GM23338 (cell line): ENCODE data around the gene FAM167B. TPM values are rescaled to one million over a fixed set of nuclear protein-coding genes. Genes with fewer than 3 reads are reported as not detected.

ENCODE experiments used
- ATAC-seq: fragments of 200-7000 bp; cut with Tn5 transposase; 3 replicates; pipeline ENCODE4 v1.9.1; 2020
- DNase-seq: peaks from one replicate; pipeline ENCODE4 v3.0.0-alpha.2; 2015; ENCODE audit warnings: low spot score
- H2AFZ ChIP-seq: fragments of 200-600 bp; sonication (generic); 2 replicates; pipeline ENCODE4 v1.8.0; 2016; ENCODE audit warnings: antibody characterized with exemption, mild to moderate bottlenecking, moderate library complexity
- H3F3A ChIP-seq: fragments of 200-600 bp; sonication (generic); replicated peaks from 2 replicates; pipeline ENCODE4 v1.8.0; 2017; ENCODE audit warnings: antibody characterized with exemption, mixed run types, low read depth
- H3K27ac ChIP-seq: fragments of 200-600 bp; sonication (generic); 2 replicates; pipeline ENCODE4 v1.6.1; 2016; ENCODE audit warnings: low read depth
- H3K27me3 ChIP-seq: fragments of 200-600 bp; sonication (generic); 2 replicates; pipeline ENCODE4 v1.8.0; 2016; ENCODE audit warnings: mild to moderate bottlenecking, mixed run types, moderate library complexity; ENCODE audit not compliant: insufficient read depth
- H3K36me3 ChIP-seq: fragments of 200-600 bp; sonication (generic); 2 replicates; pipeline ENCODE4 v1.8.0; 2016; ENCODE audit warnings: mild to moderate bottlenecking; ENCODE audit not compliant: insufficient read depth
- H3K4me1 ChIP-seq: fragments of 200-600 bp; sonication (generic); 2 replicates; pipeline ENCODE4 v1.8.0; 2016; ENCODE audit warnings: mild to moderate bottlenecking, moderate library complexity; ENCODE audit not compliant: insufficient read depth
- H3K4me2 ChIP-seq: fragments of 200-600 bp; sonication (generic); 2 replicates; pipeline ENCODE4 v1.7.1; 2017; ENCODE audit warnings: mixed run types
- H3K4me3 ChIP-seq: fragments of 200-600 bp; sonication (generic); 2 replicates; pipeline ENCODE4 v1.6.1; 2016; ENCODE audit warnings: mixed run types
- H3K79me2 ChIP-seq: fragments of 200-600 bp; sonication (generic); replicated peaks from 2 replicates; pipeline ENCODE4 v1.8.0; 2017; ENCODE audit warnings: mild to moderate bottlenecking; ENCODE audit not compliant: insufficient read depth
- H3K9me2 ChIP-seq: fragments of 200-600 bp; sonication (generic); 2 replicates; pipeline ENCODE4 v1.8.0; 2017; ENCODE audit not compliant: insufficient read depth
- H4K20me1 ChIP-seq: fragments of 200-600 bp; sonication (generic); replicated peaks from 2 replicates; pipeline ENCODE4 v1.8.0; 2017; ENCODE audit warnings: mild to moderate bottlenecking; ENCODE audit not compliant: insufficient read depth
- H3K27ac Mint-ChIP-seq: 2 replicates; pipeline ENCODE4 v1.8.0; 2020; ENCODE audit warnings: inconsistent platforms, mild to moderate bottlenecking, moderate library complexity, mixed read lengths
- H3K27me3 Mint-ChIP-seq: 3 replicates; pipeline ENCODE4 v1.8.0; 2022; ENCODE audit warnings: low read depth, mild to moderate bottlenecking, moderate library complexity, mixed read lengths, inconsistent platforms; ENCODE audit not compliant: insufficient read depth, poor library complexity
- H3K36me3 Mint-ChIP-seq: 3 replicates; pipeline ENCODE4 v1.8.0; 2021; ENCODE audit warnings: low read depth, mild to moderate bottlenecking, inconsistent platforms, moderate library complexity, mixed read lengths
- H3K4me1 Mint-ChIP-seq: 3 replicates; pipeline ENCODE4 v1.8.0; 2020; ENCODE audit warnings: mild to moderate bottlenecking, inconsistent platforms, mixed read lengths
- H3K4me3 Mint-ChIP-seq: 3 replicates; pipeline ENCODE4 v1.8.0; 2021; ENCODE audit warnings: moderate library complexity, mild to moderate bottlenecking, inconsistent platforms, mixed read lengths
- H3K9me3 Mint-ChIP-seq: 3 replicates; pipeline ENCODE4 v1.8.0; 2020; ENCODE audit warnings: moderate library complexity, mild to moderate bottlenecking, inconsistent platforms, mixed read lengths
- CREB1 ChIP-seq: fragments of 250-450 bp; sonication (Bioruptor Pico); IDR thresholded peaks from 2 replicates; pipeline ENCODE4 v1.5.0; 2020; ENCODE audit warnings: low read depth, mild to moderate bottlenecking, moderate library complexity
- NANOG ChIP-seq: IDR thresholded peaks from 2 replicates; pipeline ENCODE4 v1.6.1; 2016; ENCODE audit warnings: antibody characterized with exemption, borderline replicate concordance
- POLR2AphosphoS5 ChIP-seq: IDR thresholded peaks from 2 replicates; pipeline ENCODE4 v1.6.1; 2016; ENCODE audit warnings: antibody characterized with exemption, low read depth
- STAT1 ChIP-seq: IDR thresholded peaks from one replicate; pipeline ENCODE4 v1.6.1; 2016; ENCODE audit warnings: antibody characterized with exemption; ENCODE audit not compliant: unreplicated experiment
- polyA plus RNA-seq: library from polyadenylated mRNA; unstranded; fragments of >200 nt; fragmentation: Nextera tagmentation; extraction: Ambion mirVana; gene quantifications from 2 replicates; pipeline ENCODE4 v1.2.1, GENCODE V29; 2016
- total RNA-seq: library from RNA; depleted of rRNA; stranded (reverse); fragments of >200 nt; shearing (Covaris generic); gene quantifications from 2 replicates; pipeline ENCODE4 v1.2.3, GENCODE V29; 2014
- TF ChIP-seq, protein P1 (sequence below): IDR thresholded peaks from one replicate; pipeline ENCODE4 v1.6.1; 2018; ENCODE audit warnings: antibody characterized with exemption; ENCODE audit not compliant: unreplicated experiment
- TF ChIP-seq, protein P2 (sequence below), 2 experiments: fragments of 200-600 bp in 1 of 2; sonication (generic) in 1 of 2; conservative IDR thresholded peaks; 2 replicates each; pipeline versions ENCODE4 v1.5.1 to v1.6.1; 2016 to 2017; ENCODE audit warnings: antibody characterized with exemption in 2 of 2, low read depth in 2 of 2, mild to moderate bottlenecking in 2 of 2, moderate library complexity in 1 of 2

The FAM167B gene
- total and polyA plus RNA-seq, 2 experiments from 2014 or later = 0.31 to 2.2 TPM

DNA sequence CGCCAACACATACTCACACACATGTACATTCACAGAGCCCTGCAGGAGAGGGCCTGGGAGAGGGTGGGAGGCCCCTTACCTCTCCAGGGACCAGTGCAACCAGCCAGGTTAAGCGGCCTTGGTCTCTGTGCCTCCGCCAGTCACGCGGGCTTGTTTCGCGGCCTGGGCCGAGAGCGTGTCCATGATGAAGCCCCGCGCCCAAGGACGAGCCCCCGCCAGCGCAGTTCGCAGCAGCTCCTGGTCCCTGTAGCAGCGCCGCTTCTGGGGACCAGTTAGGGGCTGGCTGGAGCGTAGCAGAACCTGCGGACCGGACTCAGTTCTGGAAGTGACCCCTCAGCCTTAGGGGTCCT is 7.3 kb upstream of the FAM167B start (continued):
- TF ChIP-seq STAT1 (no peak), NANOG (no peak)
- TF ChIP-seq, protein P1, sequence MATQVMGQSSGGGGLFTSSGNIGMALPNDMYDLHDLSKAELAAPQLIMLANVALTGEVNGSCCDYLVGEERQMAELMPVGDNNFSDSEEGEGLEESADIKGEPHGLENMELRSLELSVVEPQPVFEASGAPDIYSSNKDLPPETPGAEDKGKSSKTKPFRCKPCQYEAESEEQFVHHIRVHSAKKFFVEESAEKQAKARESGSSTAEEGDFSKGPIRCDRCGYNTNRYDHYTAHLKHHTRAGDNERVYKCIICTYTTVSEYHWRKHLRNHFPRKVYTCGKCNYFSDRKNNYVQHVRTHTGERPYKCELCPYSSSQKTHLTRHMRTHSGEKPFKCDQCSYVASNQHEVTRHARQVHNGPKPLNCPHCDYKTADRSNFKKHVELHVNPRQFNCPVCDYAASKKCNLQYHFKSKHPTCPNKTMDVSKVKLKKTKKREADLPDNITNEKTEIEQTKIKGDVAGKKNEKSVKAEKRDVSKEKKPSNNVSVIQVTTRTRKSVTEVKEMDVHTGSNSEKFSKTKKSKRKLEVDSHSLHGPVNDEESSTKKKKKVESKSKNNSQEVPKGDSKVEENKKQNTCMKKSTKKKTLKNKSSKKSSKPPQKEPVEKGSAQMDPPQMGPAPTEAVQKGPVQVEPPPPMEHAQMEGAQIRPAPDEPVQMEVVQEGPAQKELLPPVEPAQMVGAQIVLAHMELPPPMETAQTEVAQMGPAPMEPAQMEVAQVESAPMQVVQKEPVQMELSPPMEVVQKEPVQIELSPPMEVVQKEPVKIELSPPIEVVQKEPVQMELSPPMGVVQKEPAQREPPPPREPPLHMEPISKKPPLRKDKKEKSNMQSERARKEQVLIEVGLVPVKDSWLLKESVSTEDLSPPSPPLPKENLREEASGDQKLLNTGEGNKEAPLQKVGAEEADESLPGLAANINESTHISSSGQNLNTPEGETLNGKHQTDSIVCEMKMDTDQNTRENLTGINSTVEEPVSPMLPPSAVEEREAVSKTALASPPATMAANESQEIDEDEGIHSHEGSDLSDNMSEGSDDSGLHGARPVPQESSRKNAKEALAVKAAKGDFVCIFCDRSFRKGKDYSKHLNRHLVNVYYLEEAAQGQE = no peak

DNA sequence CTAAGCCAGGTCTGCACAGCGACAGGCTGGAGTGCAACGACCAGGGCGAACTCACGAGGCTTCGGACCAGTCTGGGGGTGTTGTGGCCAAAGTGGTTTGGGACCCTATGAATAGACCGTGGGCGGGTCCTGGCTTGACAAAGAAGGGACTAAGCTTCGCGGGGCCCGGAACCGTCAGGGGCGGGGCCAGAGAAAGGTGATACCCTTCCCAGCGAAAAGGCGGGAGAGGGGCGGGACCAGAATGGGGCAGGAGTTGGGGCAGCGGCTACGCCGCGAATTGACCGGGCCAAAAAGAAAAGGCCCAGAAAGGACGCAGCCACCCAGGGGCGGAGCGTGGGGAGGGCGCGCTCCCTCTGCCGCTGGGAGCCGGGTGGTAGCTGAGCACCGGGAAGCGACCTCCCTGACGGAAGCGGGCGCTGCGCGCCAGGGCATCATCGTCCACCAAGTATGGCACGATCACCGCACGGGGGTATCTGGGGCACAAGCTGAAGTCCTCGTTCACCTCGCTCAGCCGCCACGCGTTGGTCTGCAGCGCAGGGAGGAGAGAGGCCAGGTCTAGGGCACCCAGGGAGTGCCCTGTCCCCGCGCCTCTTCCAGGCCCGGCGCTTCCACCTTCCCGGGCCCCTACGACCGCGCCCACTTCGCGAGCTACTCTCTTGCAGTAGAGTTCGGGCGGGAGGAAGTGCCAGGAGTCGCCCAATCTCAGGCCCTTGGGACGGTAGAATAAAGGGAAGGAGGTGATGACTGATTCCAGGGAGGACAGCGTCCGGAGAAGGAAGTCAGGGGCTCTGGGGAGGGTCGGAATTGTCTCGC is 6.7 kb upstream of the FAM167B start:
- no peaks in the 10 kb centered on the region for H3K9me3 Mint-ChIP-seq
- DNase-seq (peak; percentile 99), ATAC-seq (peak; percentile 76)
- Histone ChIP-seq H3K27me3 (peaks cover 7% of the 10 kb centered on the region; the same call in 1 of the 2 replicates), H3K9me2 (no peaks in the 10 kb centered on the region), H3K4me2 (peak overlapping the region; percentile 99), H4K20me1 (no peaks in the 10 kb centered on the region), H2AFZ (peak overlapping the region; percentile 84), H3K36me3 (no peaks in the 10 kb centered on the region), H3K4me1 (peaks cover 19% of the 10 kb centered on the region), H3K79me2 (peaks cover 7% of the 10 kb centered on the region; the same call in 1 of the 2 replicates), H3K27ac (peak overlapping the region; percentile 85), H3F3A (peaks cover 20% of the 10 kb centered on the region), H3K4me3 (peak overlapping the region; percentile 66)
- peak overlapping the region; percentile 81 for H3K27ac Mint-ChIP-seq
- H3K4me1 Mint-ChIP-seq = peaks cover 16% of the 10 kb centered on the region
- H3K27me3 Mint-ChIP-seq = peaks cover 13% of the 10 kb centered on the region
- no peaks in the 10 kb centered on the region; the same call in 2 of the 3 replicates for H3K36me3 Mint-ChIP-seq
- peak; percentile 32; the same call in 1 of the 2 replicates for TF ChIP-seq CREB1 (CRISPR knock-in tag)
- TF ChIP-seq NANOG = no peak
- TF ChIP-seq, protein P2, sequence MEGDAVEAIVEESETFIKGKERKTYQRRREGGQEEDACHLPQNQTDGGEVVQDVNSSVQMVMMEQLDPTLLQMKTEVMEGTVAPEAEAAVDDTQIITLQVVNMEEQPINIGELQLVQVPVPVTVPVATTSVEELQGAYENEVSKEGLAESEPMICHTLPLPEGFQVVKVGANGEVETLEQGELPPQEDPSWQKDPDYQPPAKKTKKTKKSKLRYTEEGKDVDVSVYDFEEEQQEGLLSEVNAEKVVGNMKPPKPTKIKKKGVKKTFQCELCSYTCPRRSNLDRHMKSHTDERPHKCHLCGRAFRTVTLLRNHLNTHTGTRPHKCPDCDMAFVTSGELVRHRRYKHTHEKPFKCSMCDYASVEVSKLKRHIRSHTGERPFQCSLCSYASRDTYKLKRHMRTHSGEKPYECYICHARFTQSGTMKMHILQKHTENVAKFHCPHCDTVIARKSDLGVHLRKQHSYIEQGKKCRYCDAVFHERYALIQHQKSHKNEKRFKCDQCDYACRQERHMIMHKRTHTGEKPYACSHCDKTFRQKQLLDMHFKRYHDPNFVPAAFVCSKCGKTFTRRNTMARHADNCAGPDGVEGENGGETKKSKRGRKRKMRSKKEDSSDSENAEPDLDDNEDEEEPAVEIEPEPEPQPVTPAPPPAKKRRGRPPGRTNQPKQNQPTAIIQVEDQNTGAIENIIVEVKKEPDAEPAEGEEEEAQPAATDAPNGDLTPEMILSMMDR (conservative IDR thresholded peaks at IDR 0.05; ENCODE audit: low read depth in 2 of 2) = peak in 1 of 2 experiments; percentile 43; a peak in 1 of 4 replicates
- TF ChIP-seq POLR2AphosphoS5 = peak; percentile 94
- peak overlapping the region; percentile 88 for H3K4me3 Mint-ChIP-seq
